ENCODE measurements around the gene HTT. TPM values are rescaled to one million over a fixed set of nuclear protein-coding genes. Genes with fewer than 3 reads are reported as not detected.
A peak's percentile ranks its signal among the peaks of the same experiment; 100 is the strongest.

Gene HTT
- total and polyA plus RNA-seq, 9 of the 15 experiments (the other 6 are each of a cell fraction or from before 2014, with no cell fraction given) = 0.66 to 31.6 (median 14.7) TPM

DNA sequence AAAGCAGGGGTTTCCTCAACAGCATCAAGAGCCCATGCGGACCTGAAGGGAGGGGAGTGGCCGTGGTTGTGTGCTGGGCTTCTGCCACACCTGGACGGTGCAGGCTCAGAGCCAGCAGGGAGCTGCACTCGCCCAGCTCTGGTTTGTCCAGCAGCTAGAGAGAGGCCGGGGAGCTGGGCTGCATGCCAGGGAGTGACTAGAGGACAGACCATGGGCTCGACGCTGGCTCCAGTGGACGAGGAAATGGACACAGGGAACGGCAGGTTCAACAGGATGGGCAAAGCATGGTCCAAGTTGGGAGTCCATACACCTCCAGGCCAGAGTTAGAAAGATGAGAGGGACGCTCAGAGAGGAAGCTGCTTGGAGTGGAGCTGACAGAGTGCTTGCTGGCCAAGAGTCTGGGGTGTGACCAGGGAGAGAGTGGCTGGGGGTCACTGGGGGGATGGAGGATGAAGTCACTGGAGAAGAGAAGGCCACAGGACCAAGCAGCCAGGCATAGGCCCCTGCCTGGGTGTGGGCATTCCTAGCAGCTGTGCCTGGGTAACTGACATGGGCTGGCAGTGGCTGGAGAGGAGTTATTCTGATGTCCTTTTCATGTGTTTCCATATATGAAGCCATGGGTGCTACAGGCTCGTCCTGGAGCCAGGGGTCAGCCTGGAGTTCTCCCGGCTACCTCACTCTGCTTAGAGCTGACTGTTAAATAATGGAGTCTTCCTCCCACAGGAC, 43.0 kb upstream of the HTT start:
- FAIRE-seq = no peak
- peak; percentile 11; the same call in 1 of the 3 replicates for ATAC-seq
- H3K27me3 ChIP-seq (ENCODE audit: control insufficient read depth in 2 of 2, insufficient read depth in 2 of 2, low read length in 2 of 2) = peaks cover 68 to 94% of the 10 kb centered on the region in 2 experiments
- no peak overlapping the region for H3K4me3 ChIP-seq
- no peaks in the 10 kb centered on the region for H3K9me1 ChIP-seq (ENCODE audit: control insufficient read depth, insufficient read depth, low read length)
- DNase-seq (ENCODE audit: extremely low read depth in 1 of 4, low spot score in 3 of 4) = no peak
- 1% methylated on average over 10 of the region's 12 CpGs for WGBS (ENCODE audit: insufficient coverage, low coverage, missing lambda C conversion rate)
- POLR2A ChIA-PET = interaction anchor here (0.6 to 1.7 kb wide), 3 partner anchors 10 to 615 kb away, joined by 3 to 6 read pairs (median 3); no protein-coding TSS in a partner anchor
- H3K4me2 ChIP-seq (ENCODE audit: insufficient read depth, low read length) = no peak overlapping the region
- no peak overlapping the region for H2AFZ ChIP-seq (ENCODE audit: low read depth, low read length)
- CTCF ChIA-PET (ENCODE audit: low intra/inter-chr PET ratio) = no interaction called here
- in situ Hi-C loops (cut with MboI) (no loop called here), intact Hi-C loops (cut with micrococcal nuclease) (no loop called here)
- no peak overlapping the region for H3K27ac ChIP-seq (ENCODE audit: extremely low read depth, low read depth, low read length)
- H4K20me1 ChIP-seq (replicated peaks; ENCODE audit: control insufficient read depth, insufficient read depth, low read length) = no peaks in the 10 kb centered on the region; the same call in 1 of the 2 replicates
- no peak overlapping the region for H3K9ac ChIP-seq (ENCODE audit: insufficient read depth in 1 of 2, low read depth in 2 of 2, low read length in 2 of 2)
- BruUV-seq (replicated peaks) = no TSS peak
- TF ChIP-seq, protein P1, sequence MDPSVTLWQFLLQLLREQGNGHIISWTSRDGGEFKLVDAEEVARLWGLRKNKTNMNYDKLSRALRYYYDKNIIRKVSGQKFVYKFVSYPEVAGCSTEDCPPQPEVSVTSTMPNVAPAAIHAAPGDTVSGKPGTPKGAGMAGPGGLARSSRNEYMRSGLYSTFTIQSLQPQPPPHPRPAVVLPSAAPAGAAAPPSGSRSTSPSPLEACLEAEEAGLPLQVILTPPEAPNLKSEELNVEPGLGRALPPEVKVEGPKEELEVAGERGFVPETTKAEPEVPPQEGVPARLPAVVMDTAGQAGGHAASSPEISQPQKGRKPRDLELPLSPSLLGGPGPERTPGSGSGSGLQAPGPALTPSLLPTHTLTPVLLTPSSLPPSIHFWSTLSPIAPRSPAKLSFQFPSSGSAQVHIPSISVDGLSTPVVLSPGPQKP (CRISPR knock-in tag; IDR thresholded peaks at IDR 0.05) = no peak
- no peak for TF ChIP-seq MTF1 (CRISPR knock-in tag; IDR thresholded peaks at IDR 0.05; ENCODE audit: borderline replicate concordance)
- no peak for TF ChIP-seq BACH1 (tag; IDR thresholded peaks at IDR 0.05)
- TF ChIP-seq ETS2 (tag; IDR thresholded peaks at IDR 0.05; ENCODE audit: borderline replicate concordance, poor library complexity, severe bottlenecking) = no peak
- no peak for TF ChIP-seq PHB (CRISPR knock-in tag; IDR thresholded peaks at IDR 0.05)
- TF ChIP-seq, protein P2, sequence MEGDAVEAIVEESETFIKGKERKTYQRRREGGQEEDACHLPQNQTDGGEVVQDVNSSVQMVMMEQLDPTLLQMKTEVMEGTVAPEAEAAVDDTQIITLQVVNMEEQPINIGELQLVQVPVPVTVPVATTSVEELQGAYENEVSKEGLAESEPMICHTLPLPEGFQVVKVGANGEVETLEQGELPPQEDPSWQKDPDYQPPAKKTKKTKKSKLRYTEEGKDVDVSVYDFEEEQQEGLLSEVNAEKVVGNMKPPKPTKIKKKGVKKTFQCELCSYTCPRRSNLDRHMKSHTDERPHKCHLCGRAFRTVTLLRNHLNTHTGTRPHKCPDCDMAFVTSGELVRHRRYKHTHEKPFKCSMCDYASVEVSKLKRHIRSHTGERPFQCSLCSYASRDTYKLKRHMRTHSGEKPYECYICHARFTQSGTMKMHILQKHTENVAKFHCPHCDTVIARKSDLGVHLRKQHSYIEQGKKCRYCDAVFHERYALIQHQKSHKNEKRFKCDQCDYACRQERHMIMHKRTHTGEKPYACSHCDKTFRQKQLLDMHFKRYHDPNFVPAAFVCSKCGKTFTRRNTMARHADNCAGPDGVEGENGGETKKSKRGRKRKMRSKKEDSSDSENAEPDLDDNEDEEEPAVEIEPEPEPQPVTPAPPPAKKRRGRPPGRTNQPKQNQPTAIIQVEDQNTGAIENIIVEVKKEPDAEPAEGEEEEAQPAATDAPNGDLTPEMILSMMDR (IDR thresholded peaks at IDR 0.05 in 2 of 3, conservative IDR thresholded peaks at IDR 0.05 in 1 of 3; ENCODE audit: insufficient read depth in 2 of 3, low read depth in 1 of 3, low read length in 3 of 3) = no peak
- TF ChIP-seq MIER1 (IDR thresholded peaks at IDR 0.05; ENCODE audit: low read depth) = no peak
- no peak for TF ChIP-seq CHD2 (IDR thresholded peaks at IDR 0.05; ENCODE audit: low read depth, low read length)
- no peak for TF ChIP-seq BRD9 (IDR thresholded peaks at IDR 0.05; ENCODE audit: low read depth, partially characterized antibody)
- TF ChIP-seq ZNF436 (CRISPR knock-in tag; IDR thresholded peaks at IDR 0.05) = no peak
- no peak for TF ChIP-seq SETDB1 (IDR thresholded peaks at IDR 0.05; ENCODE audit: low read length)
- no peak for TF ChIP-seq XRCC4 (IDR thresholded peaks at IDR 0.05; ENCODE audit: extremely low read depth, insufficient read depth, insufficient read length)
- no peak for TF ChIP-seq POLR2H (tag; IDR thresholded peaks at IDR 0.05; ENCODE audit: low read depth)
- TF ChIP-seq HMG20A (CRISPR knock-in tag; conservative IDR thresholded peaks at IDR 0.05) = no peak
- TF ChIP-seq SMAD1 (IDR thresholded peaks at IDR 0.05; ENCODE audit: low read depth, low read length, partially characterized antibody) = no peak
- TF ChIP-seq LARP7 (IDR thresholded peaks at IDR 0.05) = no peak
- TF ChIP-seq SLC30A9 (CRISPR knock-in tag; IDR thresholded peaks at IDR 0.05) = no peak
- TF ChIP-seq CC2D1A (IDR thresholded peaks at IDR 0.05) = no peak
- TF ChIP-seq DNMT1 (IDR thresholded peaks at IDR 0.05) = no peak
- H3K79me2 ChIP-seq (ENCODE audit: control insufficient read depth, insufficient read depth, low read length) = no peaks in the 10 kb centered on the region
- H3K9me3 ChIP-seq (replicated peaks; ENCODE audit: control insufficient read depth, insufficient read depth, low read depth, low read length) = no peaks in the 10 kb centered on the region
- H3K4me1 ChIP-seq (replicated peaks in 1 of 2; ENCODE audit: control insufficient read depth in 2 of 2, insufficient read depth in 2 of 2, low read length in 2 of 2) = peaks cover 0 to 9% of the 10 kb centered on the region in 2 experiments; a peak in 2 of 5 replicates
- no peaks in the 10 kb centered on the region for H3K36me3 ChIP-seq (ENCODE audit: control insufficient read depth, insufficient read depth, low read length)
